Hematopoietic multipotent progenitor cell (in vitro differentiated cells): ENCODE results near the gene WAPL. TPM values are rescaled to one million over a fixed set of nuclear protein-coding genes. Genes with fewer than 3 reads are reported as not detected.

Source experiments
- DNase-seq, 3 donors: peaks; one replicate each; pipeline ENCODE4 v3.0.0-alpha.2; 2011 to 2015; ENCODE audit warnings: low read depth in 2 of 3, low spot score in 2 of 3
- total RNA-seq: library from RNA; depleted of rRNA; stranded (reverse); fragments of >200 nt; gene quantifications from one replicate; pipeline ENCODE4 v1.2.3, GENCODE V29; 2012

WAPL gene
- total RNA-seq, 1 donor, result 36.4 TPM

GRCh38 chr10:86419101-86419500 is 102.5 kb downstream of the WAPL start:
- no peak for DNase-seq

GRCh38 chr10:86415583-86415982 is 106.0 kb downstream of the WAPL start:
- no peak for DNase-seq

- DNase-seq, result no peak
Measured at GRCh38 chr10:86415116-86415515, 106.5 kb downstream of the WAPL start.

GRCh38 chr10:86413046-86413728 is 108.4 kb downstream of the WAPL start:
- DNase-seq, result peak in 1 of 3 donors; percentile 54

GRCh38 chr10:86411852-86412560 is 109.6 kb downstream of the WAPL start:
- no peak for DNase-seq

GRCh38 chr10:86411281-86411841 is 110.2 kb downstream of the WAPL start:
- DNase-seq, result peak in 2 of 3 donors; percentile 60 to 63

GRCh38 chr10:86410542-86411124 is 111.0 kb downstream of the WAPL start:
- peak in 1 of 3 donors; percentile 12 for DNase-seq

- no peak for DNase-seq
Measured at GRCh38 chr10:86409183-86409582, 112.4 kb downstream of the WAPL start.

GRCh38 chr10:86403183-86403797 is 118.3 kb downstream of the WAPL start:
- no peak for DNase-seq

- DNase-seq, result no peak
Measured at GRCh38 chr10:86402283-86402941, 119.2 kb downstream of the WAPL start.

- DNase-seq, result peak in 1 of 3 donors; percentile 16
Measured at GRCh38 chr10:86401588-86402282, 119.9 kb downstream of the WAPL start.

- peak in 2 of 3 donors; percentile 32 to 53 for DNase-seq
Measured at GRCh38 chr10:86400705-86401587, 120.6 kb downstream of the WAPL start.

- DNase-seq, result peak; percentile 87 to 96 (median 94)
Measured at GRCh38 chr10:86399879-86400704, 121.5 kb downstream of the WAPL start.

- no peak for DNase-seq
Measured at GRCh38 chr10:86399514-86399878, 122.1 kb downstream of the WAPL start.

- DNase-seq, result no peak
Measured at GRCh38 chr10:86397120-86397519, 124.5 kb downstream of the WAPL start.

GRCh38 chr10:86393862-86394455 is 127.6 kb downstream of the WAPL start:
- no peak for DNase-seq

- no peak for DNase-seq
Measured at GRCh38 chr10:86393362-86393761, 128.2 kb downstream of the WAPL start.

- no peak for DNase-seq
Measured at GRCh38 chr10:86392723-86393094, 128.9 kb downstream of the WAPL start.
